GM19397 (cell line): ENCODE data around the gene SPINT1.
A peak's percentile ranks its signal among the peaks of the same experiment; 100 is the strongest.
"Not testable (repeated sequence)": the region's sequence is repeated elsewhere in the genome, so short reads cannot be mapped to it uniquely, and the experiment has no call there.

Experiments used
- ATAC-seq: cut with Tn5 transposase; IDR thresholded peaks from one replicate; pipeline ENCODE4 v1.9.1; 2021; ENCODE audit warnings: mild to moderate bottlenecking, moderate library complexity; ENCODE audit not compliant: unreplicated experiment

The SPINT1 gene

DNA sequence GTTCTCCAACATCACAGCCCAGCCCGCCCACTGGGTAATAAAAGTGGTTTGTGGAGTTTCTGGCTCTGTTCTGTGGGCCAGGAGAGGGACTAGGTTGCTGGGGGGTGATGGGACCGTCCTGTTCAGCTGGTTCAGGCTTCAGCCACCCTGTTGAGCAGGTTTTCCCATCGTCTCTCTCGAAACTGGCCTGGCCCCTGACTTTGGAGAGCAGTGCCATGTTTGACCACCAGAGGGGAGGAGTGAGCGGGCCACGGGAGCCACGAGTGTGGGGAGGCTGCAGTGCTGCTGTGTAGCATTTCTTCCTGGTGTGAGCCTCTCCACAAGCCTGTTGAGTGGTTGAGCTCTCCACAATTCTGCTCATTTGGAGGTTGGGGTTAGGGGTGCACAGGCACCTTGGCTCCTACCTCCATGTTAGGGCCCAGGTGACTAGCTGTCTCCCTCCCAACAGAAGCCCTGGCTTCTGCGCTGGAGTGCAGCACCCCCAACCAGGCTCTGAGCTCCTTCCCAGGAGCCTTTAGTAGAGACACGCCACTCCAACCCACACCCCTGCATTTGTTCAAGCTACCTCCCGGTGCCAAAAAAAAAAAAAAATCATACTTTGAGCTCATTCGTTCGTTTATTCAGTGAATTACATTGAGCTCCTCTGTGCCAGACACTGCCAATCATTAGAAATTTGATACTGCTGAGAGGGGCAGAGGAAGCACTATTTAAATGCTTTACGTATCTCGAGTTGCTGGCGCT is 13.9 kb downstream of the SPINT1 start:
- ATAC-seq: peak; percentile 70

DNA sequence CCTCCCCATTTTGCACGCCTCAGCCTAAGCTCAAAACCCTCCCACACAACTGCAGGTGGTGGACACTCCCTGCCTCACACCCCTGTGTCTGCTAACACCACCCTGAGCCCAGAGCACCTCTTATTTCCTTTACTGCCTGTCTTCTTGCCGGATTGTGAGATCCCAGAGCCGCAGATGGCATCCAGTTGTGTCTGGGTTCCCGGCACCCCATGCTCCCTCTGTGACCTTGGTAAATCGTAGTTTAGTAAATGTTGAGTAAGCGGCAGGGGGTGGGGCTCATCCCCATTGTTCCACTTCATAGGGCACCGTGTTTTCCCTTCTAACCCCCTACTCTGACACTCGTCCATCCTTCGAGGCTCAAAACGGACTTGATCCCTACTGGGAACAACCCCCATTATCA is 14.9 kb downstream of the SPINT1 start:
- no peak for ATAC-seq

DNA sequence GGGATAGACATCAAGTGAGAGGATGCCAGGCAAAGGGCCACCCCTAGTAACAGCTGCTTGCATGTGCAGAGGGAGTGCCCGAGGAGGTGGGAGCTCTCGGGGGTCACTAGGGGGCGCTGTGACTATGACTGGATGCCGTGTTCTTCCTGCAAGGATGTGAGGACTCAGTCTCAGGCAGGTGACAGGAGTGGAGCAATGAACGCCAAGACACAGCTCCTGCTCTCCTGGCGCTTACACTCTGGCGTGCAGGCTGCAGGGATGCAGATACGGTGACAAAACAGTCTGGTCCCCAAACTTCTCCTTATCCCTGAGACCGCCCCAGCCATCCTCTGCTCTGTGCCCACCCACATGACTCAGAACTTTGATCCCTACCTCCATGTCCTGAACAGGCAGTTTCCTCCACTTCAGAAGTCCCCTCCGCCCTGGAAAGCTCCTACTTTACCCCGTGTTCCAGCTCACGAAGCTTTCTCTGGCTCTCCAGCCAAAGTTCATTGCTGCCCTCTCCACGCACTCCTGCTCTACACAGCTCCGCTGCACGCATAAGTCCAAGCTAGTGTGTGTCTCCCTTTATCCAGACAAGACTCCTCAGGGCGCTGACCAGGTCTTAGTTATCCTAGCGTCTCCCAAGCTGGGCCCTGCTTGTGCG is 15.5 kb downstream of the SPINT1 start:
- ATAC-seq: no peak

DNA sequence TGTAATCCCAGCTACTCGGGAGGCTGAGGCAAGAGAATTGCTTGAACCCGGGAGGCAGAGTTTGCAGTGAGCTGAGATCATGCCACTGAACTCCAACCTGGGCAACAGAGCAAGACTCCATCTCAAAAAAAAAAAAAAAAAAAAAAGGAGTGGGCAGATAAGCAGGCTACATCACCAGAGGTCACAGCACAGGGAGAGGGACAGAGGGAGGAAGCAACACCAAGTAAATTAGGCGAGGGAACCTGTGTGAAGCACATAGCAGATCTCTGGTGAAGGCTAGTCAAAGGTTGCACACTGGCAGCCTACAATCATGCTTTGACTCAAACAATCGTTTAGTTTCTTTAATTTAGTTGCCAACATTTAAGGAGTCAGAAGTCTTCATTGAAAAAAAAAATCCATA is 17.3 kb downstream of the SPINT1 start:
- ATAC-seq: not testable (repeated sequence)

DNA sequence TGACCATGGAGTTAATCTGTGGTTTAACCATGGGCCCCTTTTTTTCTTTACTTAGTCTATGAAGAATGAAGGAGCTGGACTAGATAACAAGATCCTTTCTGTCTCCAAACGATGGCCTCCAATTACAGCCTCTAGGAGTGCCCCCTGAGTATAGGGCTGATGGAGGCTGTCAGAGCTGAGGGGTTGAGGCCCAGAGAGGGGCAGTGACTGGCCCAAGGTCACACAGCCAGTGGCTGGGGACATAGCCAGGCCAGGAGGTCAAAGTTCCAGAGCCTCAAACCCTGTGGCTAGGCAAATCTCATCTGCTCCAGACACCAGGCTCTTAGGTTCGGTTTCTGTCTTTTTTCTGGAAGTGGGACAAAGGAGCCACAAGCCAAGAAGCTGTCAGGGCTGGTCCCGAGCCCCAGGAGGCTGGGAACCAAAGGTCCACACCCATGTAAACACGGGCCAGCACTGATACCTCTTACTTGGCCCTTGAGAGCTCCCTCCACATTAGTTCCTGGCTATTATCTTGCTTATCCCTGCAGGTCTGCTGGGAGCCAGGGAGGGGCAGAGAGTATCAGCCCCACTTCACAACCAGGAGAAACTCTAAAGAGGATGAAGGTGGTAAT is 19.9 kb downstream of the SPINT1 start:
- ATAC-seq: no peak

DNA sequence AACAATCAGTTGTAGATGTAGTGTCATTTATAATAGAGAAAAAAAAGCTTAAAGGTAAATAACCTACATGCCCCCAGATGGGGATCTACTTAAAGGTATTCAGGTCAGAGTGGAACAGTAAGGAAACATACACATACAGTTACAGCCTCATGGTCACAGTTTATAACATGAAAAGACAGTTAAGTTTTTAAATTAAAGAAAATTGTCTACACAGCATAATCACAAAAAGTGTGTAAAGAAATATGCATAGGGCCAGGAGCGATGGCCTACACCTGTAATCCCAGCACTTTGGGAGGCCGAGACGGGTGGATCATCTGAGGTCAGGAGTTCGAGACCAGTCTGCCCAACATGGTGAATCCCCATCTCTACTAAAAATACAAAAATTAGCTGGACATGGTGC is 23.4 kb downstream of the SPINT1 start:
- ATAC-seq: no peak

DNA sequence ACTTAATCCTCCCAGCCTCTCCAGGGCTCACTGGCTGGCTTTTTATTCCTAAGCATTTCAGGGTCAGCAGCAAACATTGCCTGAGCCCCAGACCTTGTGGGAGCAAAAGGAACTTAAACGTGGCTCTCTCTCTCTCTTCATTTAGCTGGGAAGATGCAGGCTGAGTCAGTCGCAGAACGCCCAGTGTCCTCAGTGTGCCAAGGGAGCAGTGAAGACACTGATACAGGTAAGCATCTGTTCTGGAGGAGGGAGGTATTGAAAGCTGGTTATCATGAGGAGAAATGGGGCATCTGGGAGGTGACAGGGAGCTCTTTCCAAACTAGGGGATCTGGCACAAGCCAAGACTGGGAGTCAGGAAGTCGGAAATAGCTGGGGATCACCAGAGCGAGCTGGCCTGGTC is 25.8 kb downstream of the SPINT1 start:
- ATAC-seq: no peak

DNA sequence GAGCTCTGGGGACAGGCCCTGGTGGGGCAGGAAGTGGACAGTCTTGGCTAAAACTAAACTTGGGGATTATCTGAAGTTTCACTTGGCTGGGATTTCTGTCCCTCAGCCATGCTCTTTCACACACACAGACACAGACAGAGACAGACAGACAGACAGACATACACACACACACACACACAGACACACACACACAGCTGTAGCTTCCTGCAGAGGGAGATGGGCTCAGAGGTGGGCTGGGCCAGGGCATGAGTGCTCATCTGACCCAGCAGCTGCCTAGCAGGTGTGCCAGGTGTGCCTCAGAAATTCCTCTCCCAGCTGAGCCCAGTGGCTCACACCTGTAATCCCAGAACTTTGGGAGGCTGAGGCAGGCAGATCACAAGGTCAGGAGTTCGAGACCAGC is 26.9 kb downstream of the SPINT1 start:
- no peak for ATAC-seq

DNA sequence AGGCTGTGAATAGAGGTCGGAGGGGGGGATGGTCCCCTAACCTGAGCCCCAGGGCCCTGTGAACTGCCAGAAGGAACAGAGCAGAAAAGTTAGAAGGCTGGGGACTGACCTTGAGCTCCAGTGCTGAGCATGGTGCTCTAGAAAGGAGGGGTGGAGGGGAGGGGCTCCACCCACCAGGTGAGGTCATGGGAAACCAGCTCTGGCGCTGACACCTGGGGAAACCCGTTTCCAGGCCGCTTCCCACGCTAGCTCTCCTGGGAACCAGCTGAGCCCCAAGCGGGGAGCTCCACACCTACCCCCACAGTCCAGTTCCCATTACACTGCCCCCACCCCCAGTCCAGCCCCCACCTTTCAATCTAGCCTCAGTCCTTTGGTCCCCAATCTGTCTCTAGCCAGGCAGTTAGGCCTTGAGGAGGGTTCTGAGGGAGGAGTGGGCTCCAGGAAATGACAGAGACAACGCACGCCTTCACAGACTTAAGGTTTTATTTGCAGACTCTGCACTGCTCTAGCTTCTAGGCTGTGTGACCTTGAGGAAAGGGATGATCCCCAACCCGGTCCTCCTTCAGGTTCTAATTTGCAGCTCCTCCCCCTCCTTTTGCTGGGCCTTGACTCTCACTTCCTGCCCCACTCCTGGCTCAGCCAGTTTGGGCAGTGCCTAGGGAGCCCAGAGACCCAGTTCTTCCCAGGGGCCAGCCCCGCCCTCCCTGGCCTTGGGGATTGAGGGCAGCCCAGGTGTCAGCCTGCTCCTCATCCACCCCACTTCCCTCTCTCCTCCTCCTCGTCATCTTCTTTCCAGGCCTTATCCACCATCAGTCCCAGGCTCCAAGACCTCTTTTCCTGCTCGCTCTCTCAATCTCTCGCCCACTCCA is 28.1 kb downstream of the SPINT1 start:
- ATAC-seq: no peak

DNA sequence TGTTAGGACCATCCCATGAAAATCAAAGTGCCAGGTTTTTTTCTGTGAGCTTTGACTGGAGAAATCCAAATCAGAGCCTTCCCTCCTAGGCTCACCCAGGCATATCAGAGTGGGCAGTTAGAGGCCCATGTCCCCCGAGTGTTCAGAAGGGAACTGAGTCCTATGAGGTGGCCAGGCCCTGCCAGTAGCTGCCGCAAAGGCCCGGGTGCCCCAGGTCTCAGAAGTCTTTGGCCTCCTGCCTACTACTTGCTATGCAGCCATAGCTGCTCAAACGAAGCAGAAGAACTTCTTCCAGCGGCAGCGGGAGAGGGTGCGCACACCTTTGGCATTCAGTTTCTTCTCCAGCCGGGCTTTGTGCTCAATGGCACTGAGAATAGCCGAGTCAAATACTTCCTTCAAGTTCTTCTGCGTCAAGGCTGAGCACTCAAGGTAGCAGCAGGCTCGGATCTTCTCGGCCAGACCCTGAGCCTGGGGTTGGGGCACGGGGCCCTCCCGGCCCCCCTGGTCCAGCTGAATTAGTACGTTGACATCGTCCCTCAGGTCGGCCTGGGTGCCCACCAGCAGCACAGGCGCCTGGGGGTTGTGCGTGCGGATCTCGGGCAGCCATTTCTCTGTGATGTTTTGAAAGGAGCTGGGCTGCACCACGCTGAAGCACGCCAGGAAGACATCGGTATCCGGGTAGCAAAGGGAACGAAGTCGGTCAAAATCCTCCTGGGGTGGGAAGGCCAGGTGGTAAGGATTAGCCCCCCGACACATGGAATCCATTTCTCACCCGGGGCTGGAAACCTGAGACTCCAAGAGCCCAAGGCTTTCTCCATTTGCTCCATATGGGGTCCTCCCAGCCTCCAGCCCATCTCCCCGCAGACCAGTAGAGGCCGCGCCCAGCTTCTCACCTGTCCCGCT is 29.2 kb downstream of the SPINT1 start:
- no peak for ATAC-seq

DNA sequence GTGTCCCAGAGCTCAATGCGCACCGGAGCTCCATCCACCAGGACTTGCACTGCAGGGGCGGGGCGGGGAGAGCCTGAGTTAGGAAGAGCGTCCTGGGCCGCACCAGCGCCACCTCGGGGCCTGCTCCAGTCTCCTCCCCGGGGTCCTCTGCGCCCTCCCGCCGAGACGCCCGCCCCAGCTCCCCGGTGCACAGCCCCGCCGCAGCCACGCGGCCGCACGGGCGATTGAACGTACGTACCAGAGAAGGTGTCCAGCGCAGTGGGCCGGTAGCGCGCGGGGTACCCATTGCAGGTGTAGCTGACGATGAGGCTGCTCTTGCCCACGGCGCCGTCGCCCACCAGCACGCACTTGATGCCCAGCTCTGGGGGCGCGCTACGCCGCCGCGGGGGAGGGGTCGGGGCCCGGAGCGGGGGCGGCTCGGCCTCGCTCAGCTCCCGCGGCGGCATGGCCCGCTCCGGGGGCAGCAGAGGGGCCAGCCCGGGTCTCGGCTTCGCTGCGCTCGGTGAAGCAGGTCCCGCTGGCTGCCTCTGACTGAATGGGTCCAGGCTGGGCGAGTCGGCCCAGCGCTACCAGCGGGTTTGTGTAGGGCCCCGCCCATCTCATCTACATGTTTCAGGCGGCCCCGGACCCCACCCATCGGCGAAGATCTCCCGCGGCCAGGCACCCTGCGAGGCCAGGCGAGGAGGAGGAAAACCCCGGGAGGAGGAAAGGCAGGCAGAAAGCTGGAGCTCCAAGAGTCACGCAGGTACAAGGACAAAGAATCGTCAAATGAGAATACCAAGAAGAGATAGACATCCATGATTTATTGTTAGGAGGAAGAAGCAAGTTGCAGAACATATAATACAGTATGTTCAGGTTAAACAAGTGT is 30.1 kb downstream of the SPINT1 start, which contains the start of gene RHOV:
Gene RHOV (minus strand): TSS at position 541 of the 868 bp plus-strand sequence. CDS start 95 bp downstream, at position 446.
- peak; percentile 55 for ATAC-seq

DNA sequence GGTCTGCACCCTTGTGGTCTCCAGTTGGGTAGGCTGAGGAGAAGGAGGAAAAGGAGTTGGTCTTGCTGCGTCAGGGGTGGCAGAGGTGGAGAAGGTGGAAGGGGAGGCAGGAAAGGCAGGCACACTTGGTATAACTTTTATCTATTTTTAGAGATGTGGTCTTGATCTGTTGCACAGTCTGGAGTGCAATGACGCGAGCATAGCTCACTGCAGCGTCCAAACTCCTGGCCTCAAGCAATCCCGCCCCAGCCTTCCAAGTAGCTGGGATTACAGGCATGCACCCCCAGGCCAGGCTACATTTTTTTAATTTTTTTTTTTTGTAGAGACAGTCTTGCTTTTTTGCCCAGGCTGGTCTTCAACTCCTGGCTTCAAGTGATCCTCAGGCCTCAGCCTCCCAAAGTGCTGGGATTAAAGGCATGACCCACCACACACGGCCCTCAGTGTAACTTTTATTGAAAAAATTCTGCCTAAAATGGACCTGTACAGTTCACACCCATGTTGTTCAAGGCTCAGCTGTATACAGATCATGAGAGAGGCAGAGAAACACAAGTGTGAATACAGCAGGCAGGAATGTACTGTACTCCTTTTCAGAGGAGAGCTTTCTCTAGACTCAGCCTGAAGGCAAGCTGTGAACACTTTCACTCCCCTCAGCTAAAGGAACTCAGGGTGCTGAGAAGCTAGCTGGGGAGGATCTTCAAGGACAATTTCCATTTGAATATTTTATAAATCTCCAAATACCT is 32.3 kb downstream of the SPINT1 start:
- ATAC-seq: no peak

DNA sequence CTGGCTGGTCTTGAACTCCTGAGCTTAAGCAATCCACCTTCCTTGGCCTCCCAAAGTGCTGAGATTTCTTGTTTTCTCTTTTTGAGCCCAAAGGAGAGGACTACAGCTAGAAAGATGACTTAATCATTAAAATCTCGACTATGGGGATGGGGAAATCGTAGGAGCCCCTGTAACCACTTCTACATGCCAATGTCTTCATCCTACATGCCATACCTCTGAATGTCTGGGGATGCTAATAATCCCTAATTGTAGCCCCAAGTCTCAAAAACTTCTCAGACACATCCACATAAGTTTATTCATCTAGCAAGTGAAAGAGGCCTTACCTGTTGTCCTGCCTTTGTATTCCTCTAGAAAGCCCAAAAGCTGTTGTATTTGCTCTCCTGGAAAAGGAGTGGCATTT is 33.8 kb downstream of the SPINT1 start:
- ATAC-seq: no peak

DNA sequence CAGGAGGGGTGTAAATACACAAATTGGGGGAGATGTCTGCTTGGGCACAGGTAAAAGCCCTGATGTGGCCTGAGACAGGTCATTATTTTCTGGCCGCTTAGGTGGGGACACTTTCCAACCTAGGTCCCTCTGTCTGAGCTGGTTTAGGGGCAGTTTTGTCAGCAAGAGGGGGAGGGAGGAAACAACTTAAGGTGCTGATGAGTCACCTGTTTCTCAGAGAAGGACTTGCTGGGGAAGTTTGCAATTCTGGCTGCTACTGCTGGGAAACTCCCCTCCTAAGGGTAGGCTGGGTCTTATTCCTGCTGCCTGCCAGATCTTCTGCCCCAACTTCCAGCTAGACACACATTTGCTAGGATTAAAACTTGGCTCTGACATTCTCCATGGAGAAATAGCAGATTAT is 34.9 kb downstream of the SPINT1 start:
- no peak for ATAC-seq

DNA sequence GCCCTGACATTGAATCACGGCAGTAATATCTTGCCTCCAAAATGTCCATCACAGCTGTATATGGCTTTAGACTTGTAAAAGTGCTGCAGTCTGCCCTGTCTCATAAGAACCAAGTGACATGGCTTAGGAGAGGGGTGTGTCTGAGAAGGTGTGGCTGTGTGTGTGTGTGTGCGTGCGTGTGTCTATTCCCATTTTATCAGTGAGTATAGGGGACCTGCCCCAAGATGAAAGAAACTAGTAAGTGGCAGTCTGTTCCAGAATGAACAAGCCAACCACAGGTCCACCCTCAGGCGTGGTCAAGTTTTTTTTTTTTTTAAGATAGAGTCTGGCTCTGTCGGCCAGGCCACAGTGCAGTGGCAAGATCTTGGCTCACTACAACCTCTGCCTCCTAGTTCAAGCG is 35.8 kb downstream of the SPINT1 start:
- ATAC-seq: no peak

DNA sequence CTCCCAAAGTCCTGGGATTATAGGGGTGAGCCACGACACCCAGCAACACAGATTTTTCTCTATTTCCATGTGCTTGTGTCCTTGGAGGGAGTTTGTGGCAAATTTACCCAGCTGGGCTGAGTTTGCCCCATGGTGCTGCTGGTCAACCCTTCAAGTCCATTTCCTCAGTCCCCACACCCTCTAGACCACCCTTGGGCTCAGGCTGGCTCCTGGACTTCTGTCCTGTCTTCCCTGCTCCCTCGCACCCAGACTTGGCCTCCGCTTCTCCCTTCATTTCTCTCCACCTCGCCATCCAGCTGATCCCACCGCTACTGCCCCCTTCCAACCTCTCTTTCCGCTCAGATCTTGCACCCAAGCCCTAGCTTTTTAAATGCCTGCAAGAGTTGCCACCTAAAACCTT is 37.5 kb downstream of the SPINT1 start:
- ATAC-seq: no peak

DNA sequence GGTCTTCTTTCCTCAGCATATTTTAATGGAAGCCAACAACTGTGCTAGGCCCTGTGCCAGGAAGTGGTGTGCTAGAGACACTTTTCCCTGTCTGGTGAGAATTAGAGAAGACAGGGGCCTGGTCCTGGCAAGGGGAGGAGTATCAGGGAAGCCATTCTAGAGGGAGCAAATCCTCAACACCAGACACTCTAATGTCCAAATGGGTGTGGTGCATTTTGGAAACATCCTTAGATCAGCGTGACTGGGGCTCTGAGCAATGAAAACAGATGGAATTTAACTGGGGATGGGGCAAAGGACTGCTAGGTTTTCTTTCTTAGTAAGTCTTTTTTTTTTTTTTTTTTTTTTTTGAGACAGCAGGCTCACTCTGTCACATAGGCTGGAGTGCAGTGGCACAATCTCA is 42.7 kb downstream of the SPINT1 start:
- no peak for ATAC-seq

DNA sequence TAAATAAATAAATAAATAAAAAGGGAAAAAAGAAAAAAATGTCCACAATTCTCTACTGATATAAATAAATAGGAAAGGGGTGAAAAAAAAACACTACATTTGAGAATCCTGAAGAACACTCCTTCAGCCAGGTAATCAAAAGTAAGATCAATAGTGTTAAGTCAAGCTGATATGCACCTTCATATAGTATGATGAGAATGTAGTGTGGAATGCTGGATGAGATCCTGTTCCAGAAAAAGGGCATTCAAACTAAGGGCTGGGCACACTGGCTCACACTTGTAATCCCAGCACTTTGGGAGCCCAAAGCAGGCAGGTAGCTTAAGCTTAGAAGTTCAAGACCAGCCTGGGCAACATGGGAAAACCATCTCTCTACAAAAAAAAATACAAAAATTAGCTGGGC is 45.3 kb downstream of the SPINT1 start:
- ATAC-seq: no peak

DNA sequence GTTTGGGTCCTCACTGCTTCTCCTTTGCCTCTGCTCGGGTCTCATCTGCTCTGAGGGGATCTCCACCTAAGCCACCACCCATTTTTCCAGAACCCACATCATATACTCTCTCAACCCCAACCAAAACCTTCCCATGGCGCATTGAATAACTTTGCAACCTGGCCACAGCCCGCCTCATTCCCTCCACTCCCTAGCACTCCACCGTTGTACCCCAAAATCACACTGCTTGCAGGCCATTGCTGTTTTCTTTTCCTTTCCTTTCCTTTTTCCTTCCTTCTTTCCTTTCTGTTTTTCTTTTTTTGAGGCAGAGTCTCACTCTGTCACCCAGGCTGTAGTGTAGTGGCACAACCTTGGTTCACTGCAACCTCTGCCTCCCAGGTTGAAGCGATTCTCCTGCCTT is 47.3 kb downstream of the SPINT1 start:
- no peak for ATAC-seq
